Testis (tissue), 2 donors: ENCODE measurements around the gene AMOTL2.

Source experiments
- CTCF ChIP-seq, 3 experiments: fragments of 450-650 bp in 2 of 3; fragments of 200-600 bp in 1 of 3; sonication (generic) in 1 of 3; IDR thresholded peaks; one replicate each; pipeline ENCODE4 v1.5.1; 2016 to 2019; ENCODE audit warnings: antibody characterized with exemption in 3 of 3, mild to moderate bottlenecking in 2 of 3, moderate library complexity in 1 of 3
- POLR2A ChIP-seq: fragments of 450-650 bp; IDR thresholded peaks from one replicate; pipeline ENCODE4 v1.6.1; 2017; ENCODE audit warnings: antibody characterized with exemption, mild to moderate bottlenecking, moderate library complexity

- TF ChIP-seq CTCF (IDR thresholded peaks at IDR 0.05) (no peak), POLR2A (no peak)
Observed at GRCh38 chr3:134311693-134312071, 62.6 kb downstream of the AMOTL2 start.
